ENCODE measurements around the gene BUD31.
"Not testable (repeated sequence)": the region's sequence is repeated elsewhere in the genome, so short reads cannot be mapped to it uniquely, and the experiment has no call there.

BUD31 gene

GRCh38 chr7:99429756-99430155 lies 21.0 kb downstream of the BUD31 start:
- H3K9me3 Mint-ChIP-seq, result no peaks in the 10 kb centered on the region
- H3K36me3 Mint-ChIP-seq, result peaks cover 80% of the 10 kb centered on the region
- peak; percentile 11 for ATAC-seq

GRCh38 chr7:99431756-99432540 lies 23.2 kb downstream of the BUD31 start:
- not testable (repeated sequence) for H3K4me1 Mint-ChIP-seq; H3K27ac Mint-ChIP-seq; ATAC-seq; H3K9me3 Mint-ChIP-seq; H3K4me3 Mint-ChIP-seq; DNase-seq (ENCODE audit: low spot score in 2 of 2)
- peaks cover 76% of the 10 kb centered on the region for H3K36me3 Mint-ChIP-seq

More at GRCh38 chr7:99429756-99430155, 21.0 kb downstream of the BUD31 start:
- no peak for DNase-seq (ENCODE audit: low spot score in 2 of 2)
- Mint-ChIP-seq H3K4me3 (no peak overlapping the region), H3K4me1 (no peaks in the 10 kb centered on the region), H3K27ac (peak overlapping the region; percentile 26)

GRCh38 chr7:99433158-99433557 lies 24.4 kb downstream of the BUD31 start:
- H3K27ac Mint-ChIP-seq, result peak overlapping the region; percentile 20
- peaks cover 69% of the 10 kb centered on the region for H3K36me3 Mint-ChIP-seq
- H3K4me1 Mint-ChIP-seq, result no peaks in the 10 kb centered on the region
- H3K9me3 Mint-ChIP-seq, result no peaks in the 10 kb centered on the region
- H3K4me3 Mint-ChIP-seq, result no peak overlapping the region
- no peak for ATAC-seq
- DNase-seq (ENCODE audit: low spot score in 2 of 2), result no peak

GRCh38 chr7:99437946-99438572 lies 29.3 kb downstream of the BUD31 start:
- ATAC-seq (peak; percentile 31), DNase-seq (ENCODE audit: low spot score in 2 of 2) (no peak)
- Mint-ChIP-seq H3K4me3 (peak overlapping the region; percentile 99), H3K9me3 (no peaks in the 10 kb centered on the region), H3K36me3 (peaks cover 62% of the 10 kb centered on the region), H3K4me1 (peaks cover 34% of the 10 kb centered on the region), H3K27ac (peak overlapping the region; percentile 98)

- H3K9me3 Mint-ChIP-seq, result no peaks in the 10 kb centered on the region
- H3K4me3 Mint-ChIP-seq, result peak within 1 kb of the TSS; percentile 99
- H3K4me1 Mint-ChIP-seq, result peaks cover 38% of the 10 kb centered on the region
- ATAC-seq (peak; percentile 98), DNase-seq (ENCODE audit: low spot score in 2 of 2) (peak; percentile 90 to 96)
- H3K36me3 Mint-ChIP-seq, result peaks cover 62% of the 10 kb centered on the region
- H3K27ac Mint-ChIP-seq, result peak within 1 kb of the TSS; percentile 98
Observed at GRCh38 chr7:99438573-99439480, 30.1 kb downstream of the BUD31 start, which contains the start of the genes CPSF4 and PTCD1. CPSF4 (plus strand) TSS chr7:99438943; CDS start chr7:99439083, 140 bp downstream. PTCD1 (minus strand) TSS chr7:99438798; CDS start chr7:99435242, 3,556 bp downstream.

- H3K4me3 Mint-ChIP-seq, result peak overlapping the region; percentile 99
- H3K4me1 Mint-ChIP-seq, result peaks cover 38% of the 10 kb centered on the region
- no peaks in the 10 kb centered on the region for H3K9me3 Mint-ChIP-seq
- peaks cover 62% of the 10 kb centered on the region for H3K36me3 Mint-ChIP-seq
- no peak for ATAC-seq
- DNase-seq (ENCODE audit: low spot score in 2 of 2), result no peak
- H3K27ac Mint-ChIP-seq, result peak overlapping the region; percentile 98
Observed at GRCh38 chr7:99440195-99440594, 31.4 kb downstream of the BUD31 start.

- H3K36me3 Mint-ChIP-seq, result peaks cover 100% of the 10 kb centered on the region
- ATAC-seq (no peak), DNase-seq (ENCODE audit: low spot score in 2 of 2) (no peak)
- H3K4me1 Mint-ChIP-seq, result peaks cover 20% of the 10 kb centered on the region
- H3K9me3 Mint-ChIP-seq, result no peaks in the 10 kb centered on the region
- H3K4me3 Mint-ChIP-seq, result no peak overlapping the region
- no peak overlapping the region for H3K27ac Mint-ChIP-seq
Observed at GRCh38 chr7:99446096-99446495, 37.3 kb downstream of the BUD31 start.

- Mint-ChIP-seq H3K4me3 (no peak overlapping the region), H3K9me3 (no peaks in the 10 kb centered on the region), H3K4me1 (peaks cover 11% of the 10 kb centered on the region), H3K36me3 (peaks cover 94% of the 10 kb centered on the region), H3K27ac (no peak overlapping the region)
- no peak for ATAC-seq
- DNase-seq (ENCODE audit: low spot score in 2 of 2), result no peak
Observed at GRCh38 chr7:99447943-99448342, 39.2 kb downstream of the BUD31 start.

GRCh38 chr7:99448855-99449254 lies 40.1 kb downstream of the BUD31 start:
- Mint-ChIP-seq H3K27ac (no peak overlapping the region), H3K36me3 (peaks cover 94% of the 10 kb centered on the region), H3K9me3 (no peaks in the 10 kb centered on the region), H3K4me1 (peaks cover 5% of the 10 kb centered on the region), H3K4me3 (no peak overlapping the region)
- no peak for ATAC-seq
- DNase-seq (ENCODE audit: low spot score in 2 of 2), result no peak

GRCh38 chr7:99449326-99449725 lies 40.6 kb downstream of the BUD31 start:
- Mint-ChIP-seq H3K4me1 (peaks cover 5% of the 10 kb centered on the region), H3K4me3 (no peak overlapping the region), H3K27ac (peak overlapping the region; percentile 84), H3K9me3 (no peaks in the 10 kb centered on the region), H3K36me3 (peaks cover 94% of the 10 kb centered on the region)
- ATAC-seq (no peak), DNase-seq (ENCODE audit: low spot score in 2 of 2) (no peak)

- ATAC-seq (no peak), DNase-seq (ENCODE audit: low spot score in 2 of 2) (no peak)
- Mint-ChIP-seq H3K9me3 (no peaks in the 10 kb centered on the region), H3K4me3 (no peak overlapping the region), H3K4me1 (peaks cover 15% of the 10 kb centered on the region), H3K36me3 (peaks cover 94% of the 10 kb centered on the region), H3K27ac (no peak overlapping the region)
Observed at GRCh38 chr7:99451936-99452335, 43.2 kb downstream of the BUD31 start.

- no peak overlapping the region for H3K4me3 Mint-ChIP-seq
- H3K27ac Mint-ChIP-seq, result no peak overlapping the region
Observed at GRCh38 chr7:99452541-99452940, 43.8 kb downstream of the BUD31 start.

GRCh38 chr7:99453105-99453504 lies 44.3 kb downstream of the BUD31 start:
- H3K36me3 Mint-ChIP-seq, result peaks cover 94% of the 10 kb centered on the region
- H3K4me1 Mint-ChIP-seq, result peaks cover 19% of the 10 kb centered on the region
- no peak for ATAC-seq
- no peak overlapping the region for H3K4me3 Mint-ChIP-seq
- no peak overlapping the region for H3K27ac Mint-ChIP-seq
- no peak for DNase-seq (ENCODE audit: low spot score in 2 of 2)
- H3K9me3 Mint-ChIP-seq, result no peaks in the 10 kb centered on the region

More at GRCh38 chr7:99452541-99452940, 43.8 kb downstream of the BUD31 start:
- peaks cover 94% of the 10 kb centered on the region for H3K36me3 Mint-ChIP-seq
- no peak for ATAC-seq
- H3K4me1 Mint-ChIP-seq, result peaks cover 19% of the 10 kb centered on the region
- no peak for DNase-seq (ENCODE audit: low spot score in 2 of 2)
- no peaks in the 10 kb centered on the region for H3K9me3 Mint-ChIP-seq

- no peak for DNase-seq (ENCODE audit: low spot score in 2 of 2)
- ATAC-seq, result no peak
- peaks cover 34% of the 10 kb centered on the region for H3K4me1 Mint-ChIP-seq
- no peaks in the 10 kb centered on the region for H3K9me3 Mint-ChIP-seq
- no peak overlapping the region for H3K4me3 Mint-ChIP-seq
- peaks cover 94% of the 10 kb centered on the region for H3K36me3 Mint-ChIP-seq
- H3K27ac Mint-ChIP-seq, result no peak overlapping the region
Observed at GRCh38 chr7:99455874-99456273, 47.1 kb downstream of the BUD31 start.

- peaks cover 35% of the 10 kb centered on the region for H3K4me1 Mint-ChIP-seq
- H3K4me3 Mint-ChIP-seq, result no peak overlapping the region
Observed at GRCh38 chr7:99456288-99456687, 47.5 kb downstream of the BUD31 start.

More at GRCh38 chr7:99456288-99456687, 47.5 kb downstream of the BUD31 start:
- DNase-seq (ENCODE audit: low spot score in 2 of 2), result no peak
- H3K36me3 Mint-ChIP-seq, result peaks cover 94% of the 10 kb centered on the region
- no peak overlapping the region for H3K27ac Mint-ChIP-seq
- no peaks in the 10 kb centered on the region for H3K9me3 Mint-ChIP-seq
- no peak for ATAC-seq
